Stimulated activated CD4-positive, alpha-beta T cell treated with anti-CD3 and anti-CD28 coated beads, TNF-alpha, amount 100 ng/mL, for 4 hours (primary cell): Measurements from ENCODE around the gene GDF9.

Source experiments
- DNase-seq, 3 experiments: peaks; one replicate each; pipeline ENCODE4 v3.0.0-alpha.2; 2020; ENCODE audit warnings: low read depth in 3 of 3

Gene GDF9

DNA sequence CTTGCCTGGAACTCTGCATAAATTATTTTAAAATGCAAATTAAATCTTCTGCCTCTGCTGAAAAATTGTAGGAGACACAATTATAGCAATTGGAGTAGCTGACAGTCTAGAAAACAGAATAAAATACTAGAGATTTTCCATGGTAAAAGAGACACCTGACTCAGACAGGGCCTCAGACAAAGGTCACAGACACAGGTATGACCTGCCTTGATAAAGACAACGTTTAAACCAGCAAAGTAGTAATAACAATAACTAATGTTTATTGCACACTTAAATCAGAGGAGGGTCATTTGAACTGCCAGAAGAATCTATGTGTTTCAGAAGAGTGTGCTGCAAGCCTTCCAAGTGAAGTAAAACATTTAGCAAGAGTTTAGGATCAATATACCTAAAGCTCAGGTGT is 49.3 kb downstream of the GDF9 start:
- no peak for DNase-seq

DNA sequence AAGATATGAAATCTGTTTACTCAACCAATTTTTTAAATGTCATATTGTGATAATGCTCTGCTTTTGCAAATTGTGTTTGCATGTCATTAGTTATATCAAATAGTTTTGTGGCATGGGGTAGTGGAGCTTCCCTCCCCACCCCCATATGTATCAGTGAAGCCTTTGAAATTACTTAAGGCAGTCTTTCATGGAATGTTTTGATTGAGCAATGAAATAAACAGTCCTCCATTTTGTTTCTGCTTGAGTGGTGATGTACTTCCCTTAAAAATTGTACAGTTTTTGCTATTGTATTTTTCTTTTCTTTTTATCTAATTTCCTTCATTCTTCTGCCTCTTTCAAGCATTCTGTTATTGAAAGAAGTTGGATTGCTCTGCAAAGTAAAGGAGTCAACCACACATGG is 49.7 kb downstream of the GDF9 start:
- DNase-seq, result no peak

DNA sequence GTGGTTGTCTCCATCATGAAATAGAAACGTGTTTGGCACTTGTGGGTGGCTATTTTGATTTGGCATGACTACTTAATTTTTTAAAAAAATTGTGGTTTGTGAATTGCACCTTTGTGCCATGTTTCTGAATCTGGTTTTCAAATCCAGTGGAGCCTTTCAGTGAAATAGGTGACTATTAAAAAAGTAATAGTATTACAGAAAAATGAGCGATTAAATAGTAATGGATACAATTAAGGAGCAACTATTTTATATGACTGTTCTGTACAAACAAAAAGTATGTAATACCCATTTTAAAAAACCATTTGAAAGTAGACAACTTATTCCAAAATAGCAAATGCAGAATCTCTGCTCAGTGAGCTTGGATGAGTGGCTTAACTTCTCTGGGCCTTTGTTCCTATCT is 50.2 kb downstream of the GDF9 start:
- DNase-seq, result no peak

DNA sequence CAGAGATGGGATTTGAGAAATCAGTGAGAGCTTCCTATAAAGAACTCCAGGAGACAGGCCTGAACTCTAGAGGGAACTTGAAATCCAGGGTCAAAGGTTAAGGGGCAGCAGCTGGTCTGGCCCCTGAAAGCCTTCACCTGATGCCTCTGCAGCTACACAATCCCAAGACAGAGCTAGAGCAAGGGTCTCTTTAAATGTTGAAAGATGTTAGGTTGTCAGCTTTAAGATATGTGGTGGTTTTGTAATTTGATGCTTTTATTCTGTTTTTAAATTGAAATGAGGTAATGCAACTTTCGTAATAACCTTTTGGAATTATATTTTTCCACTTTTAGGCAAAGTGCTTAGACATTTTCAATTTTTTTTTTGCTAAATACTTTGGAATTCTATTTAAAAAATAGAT is 50.8 kb downstream of the GDF9 start:
- DNase-seq, result no peak

DNA sequence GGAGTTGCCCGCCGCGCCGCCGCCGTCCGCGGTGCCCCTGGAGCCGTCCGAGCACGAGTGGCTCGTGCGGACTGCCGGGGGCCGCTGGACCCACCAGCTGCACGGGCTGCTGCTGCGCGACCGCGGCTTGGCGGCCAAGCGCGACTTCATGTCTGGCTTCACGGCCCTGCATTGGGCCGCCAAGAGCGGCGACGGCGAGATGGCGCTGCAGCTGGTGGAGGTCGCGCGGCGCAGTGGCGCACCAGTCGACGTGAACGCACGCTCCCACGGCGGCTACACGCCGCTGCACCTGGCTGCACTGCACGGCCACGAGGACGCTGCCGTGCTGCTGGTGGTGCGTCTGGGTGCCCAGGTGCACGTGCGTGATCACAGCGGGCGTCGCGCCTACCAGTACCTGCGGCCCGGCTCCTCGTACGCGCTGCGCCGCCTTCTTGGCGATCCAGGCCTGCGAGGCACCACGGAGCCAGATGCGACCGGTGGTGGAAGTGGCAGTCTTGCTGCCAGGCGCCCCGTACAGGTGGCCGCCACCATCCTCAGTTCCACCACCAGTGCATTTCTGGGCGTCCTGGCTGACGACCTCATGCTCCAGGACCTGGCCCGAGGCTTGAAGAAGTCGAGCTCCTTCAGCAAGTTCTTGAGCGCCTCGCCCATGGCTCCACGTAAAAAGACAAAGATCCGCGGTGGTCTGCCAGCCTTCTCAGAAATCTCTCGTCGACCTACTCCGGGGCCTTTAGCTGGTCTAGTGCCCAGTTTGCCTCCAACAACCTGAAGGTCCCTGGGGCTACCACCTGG is 51.6 kb downstream of the GDF9 start:
- DNase-seq, result no peak

DNA sequence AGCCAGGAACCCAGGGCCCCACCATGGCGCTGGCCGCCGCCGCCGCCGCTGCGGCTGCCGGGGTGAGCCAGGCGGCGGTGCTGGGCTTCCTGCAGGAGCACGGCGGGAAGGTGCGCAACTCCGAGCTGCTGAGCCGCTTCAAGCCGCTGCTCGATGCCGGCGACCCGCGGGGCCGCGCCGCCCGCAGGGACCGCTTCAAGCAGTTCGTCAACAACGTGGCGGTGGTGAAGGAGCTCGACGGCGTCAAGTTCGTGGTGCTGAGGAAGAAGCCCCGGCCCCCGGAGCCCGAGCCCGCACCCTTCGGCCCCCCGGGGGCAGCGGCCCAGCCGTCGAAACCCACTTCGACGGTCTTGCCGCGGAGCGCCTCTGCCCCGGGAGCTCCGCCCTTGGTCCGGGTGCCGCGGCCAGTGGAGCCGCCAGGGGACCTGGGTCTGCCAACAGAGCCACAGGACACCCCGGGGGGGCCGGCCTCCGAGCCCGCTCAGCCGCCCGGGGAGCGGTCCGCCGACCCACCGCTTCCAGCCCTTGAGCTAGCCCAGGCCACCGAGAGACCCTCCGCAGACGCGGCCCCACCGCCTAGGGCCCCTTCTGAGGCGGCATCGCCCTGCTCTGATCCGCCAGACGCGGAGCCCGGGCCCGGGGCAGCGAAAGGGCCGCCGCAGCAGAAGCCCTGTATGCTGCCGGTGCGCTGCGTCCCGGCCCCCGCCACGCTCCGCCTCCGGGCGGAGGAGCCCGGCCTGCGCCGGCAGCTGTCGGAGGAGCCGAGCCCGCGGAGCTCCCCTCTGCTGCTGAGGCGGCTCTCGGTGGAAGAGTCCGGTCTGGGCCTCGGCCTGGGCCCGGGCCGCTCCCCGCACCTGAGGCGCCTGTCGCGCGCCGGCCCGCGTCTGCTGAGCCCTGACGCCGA is 52.4 kb downstream of the GDF9 start:
- no peak for DNase-seq

DNA sequence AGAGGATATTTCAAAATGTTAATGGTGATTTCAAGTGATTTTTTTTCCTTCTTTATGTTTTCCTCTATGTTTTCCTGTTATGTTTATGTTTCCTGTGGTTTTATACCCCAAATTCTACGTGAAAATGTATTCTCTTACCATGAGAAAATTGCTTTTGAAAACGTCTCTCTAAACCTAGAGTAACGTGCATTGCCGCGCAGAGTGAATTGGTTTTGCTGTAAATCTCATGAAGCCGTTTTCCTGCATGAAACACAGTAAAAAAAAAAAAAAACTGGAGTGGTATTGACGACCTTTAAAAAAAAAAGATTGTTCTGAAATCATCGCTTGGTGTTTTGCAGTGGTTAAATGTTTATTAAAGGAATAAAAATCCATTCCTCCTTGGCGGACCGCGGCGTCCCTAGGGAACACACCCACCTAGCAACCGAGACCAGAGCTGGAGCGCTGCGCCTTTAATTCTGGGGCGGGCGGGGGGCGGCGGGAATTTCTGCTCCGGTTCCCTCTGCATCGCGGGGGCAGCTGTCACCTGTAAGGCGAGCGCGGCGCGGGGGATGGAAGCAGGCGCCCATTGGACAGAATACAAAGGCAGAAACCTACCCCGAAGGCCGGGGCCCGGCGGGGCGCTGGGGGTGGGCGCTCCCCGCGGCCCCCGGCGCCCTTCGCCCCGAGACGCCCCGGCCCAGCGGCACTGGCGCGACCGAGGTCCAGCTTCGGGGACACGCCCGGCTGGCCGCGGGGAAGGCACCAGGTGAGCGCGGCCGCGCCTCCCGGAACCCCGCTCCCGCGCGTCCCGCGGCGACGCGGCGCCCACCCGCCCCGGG is 53.3 kb downstream of the GDF9 start, which contains the start of gene SOWAHA:
SOWAHA (plus strand) TSS at position 522 of the 818 bp plus-strand sequence. CDS start 320 bp downstream, outside the sequence.
- DNase-seq, result no peak

DNA sequence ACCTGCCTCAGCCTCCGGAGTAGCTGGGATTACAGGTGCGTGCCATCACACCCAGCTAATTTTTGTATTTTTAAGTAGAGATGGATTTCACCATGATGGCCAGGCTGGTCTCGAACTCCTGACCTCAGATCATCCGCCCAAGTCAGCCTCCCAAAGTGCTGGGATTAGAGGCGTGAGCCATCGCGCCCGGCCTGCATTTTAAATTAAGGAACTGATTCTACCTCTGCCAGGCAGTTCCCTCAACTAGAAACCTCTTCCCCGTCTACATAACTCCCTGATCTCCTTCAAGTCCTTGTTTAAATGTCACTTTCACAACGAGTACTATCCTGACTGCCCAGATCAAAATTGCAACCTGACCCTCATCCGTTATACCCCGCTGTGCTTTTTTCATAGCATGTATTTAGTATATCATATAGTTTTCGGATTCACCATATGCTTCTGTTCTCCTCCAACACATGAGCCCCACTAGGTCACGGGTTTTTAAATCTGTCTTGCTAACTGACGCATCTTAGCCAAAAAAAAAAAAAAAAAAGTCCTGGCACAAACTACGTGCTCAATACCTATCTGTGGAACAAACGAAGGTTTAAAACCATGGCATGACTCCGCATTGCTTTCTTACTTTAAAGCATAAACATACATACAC is 54.0 kb downstream of the GDF9 start:
- DNase-seq, result no peak
